H1 (cell line): ENCODE results near the gene PPP1R15B. TPM values are rescaled to one million over a fixed set of nuclear protein-coding genes. Genes with fewer than 3 reads are reported as not detected.

Experiments used
- CHD7 ChIP-seq: fragments of 300-600 bp; sonication (generic); IDR thresholded peaks from 2 replicates; pipeline ENCODE4 v1.7.1; 2012; ENCODE audit warnings: low read length, moderate library complexity, mild to moderate bottlenecking, inconsistent platforms; ENCODE audit not compliant: insufficient replicate concordance
- polyA plus RNA-seq, 7 experiments: library from polyadenylated mRNA; depleted of rRNA in 3 of 7; stranded (reverse) in 5 of 7; unstranded in 2 of 7; fragments of >200 nt in 5 of 7; fragments of 200-250 nt in 2 of 7; gene quantifications; 1 replicate in 5 of 7; 2 replicates in 1 of 7; 4 replicates in 1 of 7; pipeline versions ENCODE4 v1.2.1 to v1.2.3, GENCODE V29; 2011 to 2013; ENCODE audit warnings: missing spikeins in 2 of 7, mixed read lengths in 2 of 7
- total RNA-seq: library from RNA; stranded (reverse); fragmentation: NEBNext Ultra II Directional; extraction: Animal tissue kit (Norgen Biotek cat#: 25700); gene quantifications from 2 replicates; pipeline ENCODE4 v1.2.1, GENCODE V29; 2021

PPP1R15B gene
- total and polyA plus RNA-seq, 2 of the 8 experiments (the other 6 are each of a cell fraction or from before 2014, with no cell fraction given), result 14.4 to 72.2 TPM

DNA sequence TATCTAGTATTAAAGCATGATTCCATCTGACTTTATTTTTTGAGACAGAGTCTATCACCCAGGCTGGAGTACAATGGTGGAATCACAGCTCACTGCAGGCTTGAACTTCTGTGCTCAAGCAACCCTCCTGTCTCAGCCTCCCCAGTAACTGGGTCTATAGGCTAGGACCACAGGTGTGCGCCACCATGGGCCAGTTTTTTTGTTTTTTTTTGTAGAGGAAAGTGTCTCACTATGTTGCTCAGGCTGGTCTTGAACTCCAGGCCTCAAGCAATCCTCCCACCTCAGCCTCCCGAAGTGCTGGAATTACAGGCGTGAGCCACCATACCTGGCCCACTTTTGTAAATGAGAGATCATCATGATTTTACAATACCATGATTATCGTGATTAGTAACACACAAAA lies 9.2 kb downstream of the PPP1R15B start (continued):
- TF ChIP-seq CHD7, result no peak
